Subcutaneous abdominal adipose tissue (tissue), 5 donors: ENCODE measurements around the gene YBX1.
"Not testable (repeated sequence)": the region's sequence is repeated elsewhere in the genome, so short reads cannot be mapped to it uniquely, and the experiment has no call there.

Experiments
- H3K27ac ChIP-seq: one replicate; pipeline ENCODE4 v1.7.0; 2013; ENCODE audit warnings: low read depth, mild to moderate bottlenecking, inconsistent platforms, low read length, moderate library complexity
- H3K27me3 ChIP-seq, 5 donors: one replicate each; pipeline ENCODE4 v1.7.0; 2013; ENCODE audit warnings: low read length in 5 of 5, inconsistent platforms in 1 of 5; ENCODE audit not compliant: control insufficient read depth in 5 of 5, insufficient read depth in 4 of 5
- H3K36me3 ChIP-seq, 5 donors: one replicate each; pipeline ENCODE4 v1.7.0; 2013; ENCODE audit warnings: low read length in 5 of 5; ENCODE audit not compliant: control insufficient read depth in 5 of 5, insufficient read depth in 5 of 5
- H3K4me1 ChIP-seq, 5 donors: one replicate each; pipeline ENCODE4 v1.7.0; 2013; ENCODE audit warnings: low read length in 5 of 5, mild to moderate bottlenecking in 3 of 5, moderate library complexity in 1 of 5; ENCODE audit not compliant: control insufficient read depth in 5 of 5, insufficient read depth in 5 of 5
- H3K4me3 ChIP-seq, 5 donors: one replicate each; pipeline ENCODE4 v1.7.0; 2013; ENCODE audit warnings: low read length in 5 of 5, low read depth in 1 of 5
- H3K9ac ChIP-seq, 5 donors: one replicate each; pipeline ENCODE4 v1.7.0; 2013; ENCODE audit warnings: low read length in 5 of 5, mild to moderate bottlenecking in 4 of 5, moderate library complexity in 3 of 5
- H3K9me3 ChIP-seq, 5 donors: one replicate each; pipeline ENCODE4 v1.7.0; 2013; ENCODE audit warnings: low read length in 5 of 5; ENCODE audit not compliant: control insufficient read depth in 5 of 5
- donor health status: healthy.
- donor health status: healthy.
- donor health status: healthy.
- donor health status: healthy.
- donor health status: healthy.

The YBX1 gene

DNA sequence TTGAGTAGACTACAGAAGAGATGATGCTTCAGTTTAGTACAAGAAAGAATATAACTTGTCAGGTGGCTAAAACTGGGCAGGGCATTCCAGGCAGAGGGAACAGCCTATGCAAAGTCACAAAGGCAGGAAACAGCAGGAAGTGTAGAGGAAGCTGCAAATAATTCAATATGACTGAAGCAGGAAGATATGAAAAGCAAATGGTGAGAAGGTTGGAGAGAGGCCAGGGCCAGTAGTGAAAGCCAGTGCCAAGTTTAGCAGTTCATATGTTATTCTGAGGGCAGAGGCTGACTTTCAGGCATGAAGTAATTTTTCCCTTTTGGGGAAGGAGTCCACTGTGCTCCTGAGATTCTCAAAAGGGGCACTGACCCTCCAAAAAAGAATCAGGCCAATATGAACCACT lies 8.0 kb upstream of the YBX1 start:
- Histone ChIP-seq H3K9ac (no peak overlapping the region), H3K36me3 (peaks cover 5 to 44% (median 19%) of the 10 kb centered on the region in 5 donors), H3K27ac (no peak overlapping the region)

DNA sequence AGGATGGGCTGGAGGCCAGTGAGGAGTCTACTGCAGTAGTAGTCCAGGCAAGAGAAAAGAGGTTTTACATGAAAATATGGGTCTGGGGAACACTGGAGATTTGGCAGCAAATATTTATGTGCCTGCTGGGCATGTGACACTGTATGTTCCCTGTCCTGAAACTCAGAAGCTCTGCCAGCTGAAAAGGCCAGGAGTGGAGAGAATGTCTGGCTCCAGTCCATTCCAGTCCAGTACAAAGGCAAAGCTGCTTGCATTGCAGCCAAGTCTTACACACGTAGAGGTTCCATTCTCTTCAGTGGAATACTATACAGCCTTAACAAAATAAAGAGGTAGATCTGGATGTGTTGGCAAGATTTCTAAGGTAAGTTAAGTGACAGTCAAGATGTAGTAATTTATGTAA lies 7.5 kb upstream of the YBX1 start:
- H3K27ac ChIP-seq = no peak overlapping the region
- H3K4me3 ChIP-seq = no peak overlapping the region
- H3K27me3 ChIP-seq = no peaks in the 10 kb centered on the region
- H3K4me1 ChIP-seq = peaks cover 0 to 2% (median 0%) of the 10 kb centered on the region in 5 donors
- peaks cover 5 to 44% (median 17%) of the 10 kb centered on the region in 5 donors for H3K36me3 ChIP-seq
- H3K9me3 ChIP-seq = no peaks in the 10 kb centered on the region
- H3K9ac ChIP-seq = no peak overlapping the region

More for the DNA sequence above, 8.0 kb upstream of the YBX1 start:
- no peaks in the 10 kb centered on the region for H3K4me1 ChIP-seq
- H3K9me3 ChIP-seq = no peaks in the 10 kb centered on the region
- H3K4me3 ChIP-seq = no peak overlapping the region
- H3K27me3 ChIP-seq = no peaks in the 10 kb centered on the region

DNA sequence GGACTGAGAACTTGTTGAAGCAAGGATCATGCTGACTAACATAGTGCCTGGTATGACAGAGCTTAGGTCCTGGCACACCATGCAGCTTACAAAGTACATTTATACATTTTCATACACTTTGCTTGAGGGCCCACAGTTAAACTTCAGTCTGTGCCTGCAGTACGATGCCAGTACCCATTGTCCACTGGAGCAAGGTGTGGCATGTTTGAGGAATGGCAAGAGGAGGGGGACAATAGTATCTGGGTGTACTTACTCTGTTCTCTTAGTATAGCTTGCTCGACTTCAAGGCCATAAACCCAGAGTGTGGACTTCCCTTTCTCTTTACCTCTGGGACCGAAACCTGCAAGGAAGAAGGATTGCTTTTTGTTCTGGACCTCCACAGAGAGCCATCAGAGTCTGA lies 6.8 kb upstream of the YBX1 start:
- Histone ChIP-seq H3K36me3 (peaks cover 5 to 37% (median 15%) of the 10 kb centered on the region in 5 donors), H3K27ac (no peak overlapping the region), H3K4me3 (no peak overlapping the region), H3K9me3 (no peaks in the 10 kb centered on the region), H3K27me3 (no peaks in the 10 kb centered on the region), H3K9ac (no peak overlapping the region), H3K4me1 (peaks cover 0 to 10% (median 5%) of the 10 kb centered on the region in 5 donors)

DNA sequence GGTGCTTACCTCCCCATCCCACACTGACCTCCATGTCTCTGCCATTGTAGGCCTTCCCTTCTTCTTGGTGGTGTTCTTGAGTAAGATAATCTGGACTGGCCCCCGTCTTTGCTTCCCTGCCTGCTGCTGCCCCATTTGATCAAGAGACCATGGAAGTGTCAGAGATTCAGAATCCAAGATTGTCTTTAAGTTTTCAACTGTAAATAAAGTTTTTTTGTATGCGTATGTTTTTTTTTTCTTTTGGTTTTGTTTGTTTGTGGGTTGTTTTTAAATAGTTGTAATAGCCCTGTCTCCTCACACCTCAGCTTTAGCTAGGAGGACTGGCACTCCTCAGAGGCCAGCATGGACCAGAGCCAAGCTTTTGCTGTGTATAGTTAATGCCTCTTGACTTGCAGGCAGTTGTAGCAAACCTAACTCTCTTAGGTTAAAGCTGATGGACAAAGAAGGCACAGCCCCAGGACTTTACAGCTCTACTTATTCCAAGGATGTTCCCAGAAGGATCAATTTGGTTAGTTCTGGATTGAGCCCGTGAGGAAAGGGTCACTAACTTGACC lies 5.6 kb upstream of the YBX1 start:
- Histone ChIP-seq H3K36me3 (peaks cover 5 to 32% (median 14%) of the 10 kb centered on the region in 5 donors), H3K27ac (no peak overlapping the region)

DNA sequence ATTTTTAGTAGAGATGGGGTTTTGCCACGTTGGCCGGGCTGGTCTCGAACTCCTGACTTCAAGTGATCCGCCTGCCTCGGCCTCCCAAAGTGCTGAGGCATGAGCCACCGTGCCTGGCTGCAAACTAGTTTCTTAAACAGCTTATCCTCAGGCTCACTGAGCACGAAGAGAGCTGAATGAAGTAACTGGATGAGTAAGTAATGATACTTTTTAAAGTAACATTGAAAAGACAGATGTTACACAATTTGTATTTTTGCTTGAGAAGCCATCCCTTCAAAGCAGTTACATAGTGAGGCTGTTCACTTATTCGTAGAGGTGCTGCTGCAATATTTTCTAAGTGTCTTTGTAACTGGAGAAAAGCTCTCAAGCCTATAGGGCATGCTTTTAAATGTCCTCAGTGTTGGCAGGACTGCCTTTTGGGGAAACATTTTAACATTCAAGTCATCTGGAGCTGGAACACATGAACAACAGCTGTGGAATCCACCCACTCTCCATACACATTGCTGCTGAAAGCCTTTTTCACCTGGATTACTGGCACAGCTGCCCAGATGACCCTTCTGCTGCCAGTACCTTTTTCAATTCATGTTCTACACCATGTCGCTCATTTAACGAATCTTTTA lies 2.7 kb upstream of the YBX1 start:
- H3K9ac ChIP-seq = peak overlapping the region in 1 of 5 donors; percentile 28
- no peak overlapping the region for H3K4me3 ChIP-seq
- peaks cover 5 to 18% (median 14%) of the 10 kb centered on the region in 5 donors for H3K36me3 ChIP-seq

More for the DNA sequence above, 5.6 kb upstream of the YBX1 start:
- Histone ChIP-seq H3K4me3 (no peak overlapping the region), H3K9me3 (no peaks in the 10 kb centered on the region), H3K27me3 (no peaks in the 10 kb centered on the region), H3K9ac (no peak overlapping the region), H3K4me1 (peaks cover 0 to 21% (median 15%) of the 10 kb centered on the region in 5 donors)

DNA sequence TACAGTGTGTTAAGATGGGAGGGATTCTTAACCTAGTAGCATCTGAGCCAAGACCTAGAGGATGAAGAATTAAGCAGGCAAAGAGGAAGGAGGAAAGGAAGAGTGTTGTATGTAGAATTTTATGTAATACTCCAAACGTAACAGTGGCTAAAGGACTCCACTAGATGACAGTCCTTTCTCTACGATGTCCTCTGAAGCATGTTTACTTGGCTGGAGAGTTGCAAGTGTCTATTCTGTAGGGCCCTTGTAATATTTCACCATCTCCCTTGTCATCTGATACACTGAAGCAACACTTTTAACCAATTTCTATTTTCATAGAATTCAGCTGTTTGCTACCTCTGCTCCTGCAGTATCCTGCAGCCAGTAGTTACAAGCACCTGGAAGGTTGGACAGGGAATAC lies 2.2 kb upstream of the YBX1 start:
- Histone ChIP-seq H3K27ac (no peak overlapping the region), H3K27me3 (no peaks in the 10 kb centered on the region), H3K4me3 (peak overlapping the region in 1 of 5 donors; percentile 97), H3K4me1 (peaks cover 0 to 42% (median 36%) of the 10 kb centered on the region in 5 donors), H3K9ac (peak overlapping the region in 2 of 5 donors; percentile 7 to 28), H3K36me3 (peaks cover 9 to 15% (median 12%) of the 10 kb centered on the region in 5 donors), H3K9me3 (no peaks in the 10 kb centered on the region)

More for the DNA sequence above, 2.7 kb upstream of the YBX1 start:
- H3K27ac ChIP-seq = no peak overlapping the region
- H3K4me1 ChIP-seq = peaks cover 0 to 36% (median 30%) of the 10 kb centered on the region in 5 donors
- H3K9me3 ChIP-seq = no peaks in the 10 kb centered on the region
- H3K27me3 ChIP-seq = no peaks in the 10 kb centered on the region

DNA sequence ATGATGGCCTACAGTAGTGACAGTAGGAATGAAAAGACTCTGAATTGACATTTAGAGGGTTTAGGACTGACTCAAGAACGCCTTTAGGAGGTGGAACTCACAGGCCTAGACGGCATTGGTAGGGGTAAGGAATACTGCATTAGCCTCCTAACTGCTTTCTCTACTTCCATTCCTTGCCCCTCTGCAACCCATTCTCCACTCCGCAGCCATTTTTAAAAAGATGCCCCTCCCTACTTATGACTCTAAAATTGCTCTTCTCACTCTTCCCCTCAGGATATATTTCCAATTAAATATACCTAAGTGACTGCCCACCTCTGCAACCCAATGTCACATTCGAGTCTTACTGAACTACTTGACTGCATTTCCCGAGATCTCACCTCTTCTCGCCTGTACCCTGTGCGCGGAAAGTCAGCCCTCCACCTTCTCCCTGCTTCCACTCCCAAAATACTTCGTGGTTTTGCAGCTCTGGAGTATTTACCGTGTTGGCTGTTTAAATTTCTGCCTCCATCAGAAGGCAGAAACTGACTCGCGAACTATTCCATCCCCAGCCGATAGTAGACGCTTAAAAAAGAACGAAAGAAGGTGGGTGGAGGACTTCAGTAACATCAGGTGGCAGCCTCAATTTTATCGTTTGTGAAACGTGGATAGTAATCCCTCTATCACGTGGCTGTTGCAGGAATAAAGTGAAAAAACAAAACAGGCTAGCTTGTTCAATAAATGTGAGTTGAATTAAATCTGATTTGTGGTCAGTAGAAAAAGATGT lies 1.1 kb upstream of the YBX1 start:
- peaks cover 0 to 52% (median 46%) of the 10 kb centered on the region in 5 donors for H3K4me1 ChIP-seq
- H3K9me3 ChIP-seq = no peaks in the 10 kb centered on the region
- peak overlapping the region; percentile 73 to 99 (median 91) for H3K9ac ChIP-seq
- peaks cover 0 to 4% (median 4%) of the 10 kb centered on the region in 5 donors for H3K36me3 ChIP-seq
- peak overlapping the region; percentile 94 for H3K27ac ChIP-seq
- H3K27me3 ChIP-seq = no peaks in the 10 kb centered on the region
- peak overlapping the region; percentile 76 to 97 (median 84) for H3K4me3 ChIP-seq

DNA sequence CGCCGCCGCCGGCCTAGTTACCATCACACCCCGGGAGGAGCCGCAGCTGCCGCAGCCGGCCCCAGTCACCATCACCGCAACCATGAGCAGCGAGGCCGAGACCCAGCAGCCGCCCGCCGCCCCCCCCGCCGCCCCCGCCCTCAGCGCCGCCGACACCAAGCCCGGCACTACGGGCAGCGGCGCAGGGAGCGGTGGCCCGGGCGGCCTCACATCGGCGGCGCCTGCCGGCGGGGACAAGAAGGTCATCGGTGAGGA lies 193 bp downstream of the YBX1 start:
- peak overlapping the region in 4 of 5 donors; percentile 59 to 84 (median 78) for H3K4me3 ChIP-seq
- H3K36me3 ChIP-seq, H3K27me3 ChIP-seq, H3K9me3 ChIP-seq, H3K27ac ChIP-seq: not testable (repeated sequence)
- H3K4me1 ChIP-seq = peaks cover 0 to 64% (median 56%) of the 10 kb centered on the region in 5 donors
- peak overlapping the region in 2 of 5 donors; percentile 52 to 97 for H3K9ac ChIP-seq

DNA sequence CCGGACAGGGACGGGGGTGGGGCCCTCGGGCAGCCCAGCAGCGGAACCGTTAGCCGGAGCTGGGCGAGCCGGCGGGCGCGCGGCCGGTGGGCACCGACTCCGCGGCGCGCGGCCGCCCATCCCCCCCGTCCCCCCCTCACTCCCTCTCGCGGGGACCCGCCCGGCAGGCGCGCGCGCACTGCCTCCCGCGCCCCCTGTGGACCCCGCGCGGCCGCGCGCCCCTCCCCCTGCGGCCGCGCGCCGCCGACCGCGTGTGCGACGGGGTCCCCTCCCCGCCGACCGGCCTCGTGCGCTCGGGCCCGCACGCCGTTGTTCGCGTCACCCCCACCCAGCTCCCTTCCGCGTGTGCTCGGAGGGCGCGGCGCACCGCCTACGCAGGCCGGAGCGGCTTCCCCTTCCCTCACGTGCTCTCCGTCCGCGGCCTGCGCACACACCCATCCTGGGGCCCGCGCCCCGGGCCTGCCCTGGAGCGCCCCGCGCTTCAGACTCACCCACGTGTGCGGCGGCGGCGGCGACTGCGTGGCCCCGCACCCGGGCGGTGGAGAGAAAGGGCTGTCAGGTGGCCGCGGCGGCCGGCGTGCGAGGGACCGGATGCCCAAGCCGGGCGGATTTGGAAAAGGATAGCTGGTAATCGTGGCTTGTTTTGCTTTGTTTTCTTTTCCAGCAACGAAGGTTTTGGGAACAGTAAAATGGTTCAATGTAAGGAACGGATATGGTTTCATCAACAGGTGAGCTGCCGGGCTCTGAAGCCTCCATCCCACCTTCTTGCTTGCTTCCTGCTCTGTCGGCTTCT lies 717 bp downstream of the YBX1 start:
- Histone ChIP-seq H3K36me3 (peaks cover 0 to 8% (median 4%) of the 10 kb centered on the region in 5 donors), H3K4me1 (peaks cover 0 to 68% (median 60%) of the 10 kb centered on the region in 5 donors), H3K9me3 (no peaks in the 10 kb centered on the region), H3K27me3 (no peaks in the 10 kb centered on the region), H3K4me3 (peak overlapping the region; percentile 67 to 82 (median 76)), H3K27ac (peak overlapping the region; percentile 38), H3K9ac (peak overlapping the region; percentile 12 to 88 (median 52))
